GM12878 (cell line): ENCODE data around the gene PLEKHA7. TPM values are rescaled to one million over a fixed set of nuclear protein-coding genes. Genes with fewer than 3 reads are reported as not detected.

Source experiments
- BHLHE40 ChIP-seq, 2 experiments: fragments of 450-650 bp in 1 of 2; IDR thresholded peaks; 2 replicates each; pipeline ENCODE4 v1.6.1; 2011 to 2017; ENCODE audit warnings: low read depth in 2 of 2, borderline replicate concordance in 1 of 2, improper control_type of control experiment in 1 of 2, low read length in 1 of 2, mild to moderate bottlenecking in 1 of 2
- CEBPB ChIP-seq, 2 experiments: fragments of 150-350 bp in 1 of 2; IDR thresholded peaks; 2 replicates each; pipeline ENCODE4 v1.6.1; 2012 to 2014; ENCODE audit warnings: low read depth in 2 of 2, low read length in 2 of 2, borderline replicate concordance in 1 of 2, inconsistent platforms in 1 of 2
- CREM ChIP-seq: IDR thresholded peaks from 2 replicates; pipeline ENCODE4 v1.6.1; 2014; ENCODE audit warnings: antibody characterized with exemption, low read depth
- EED ChIP-seq: sonication (generic); IDR thresholded peaks from 2 replicates; pipeline ENCODE4 v1.6.1; 2016; ENCODE audit warnings: antibody characterized with exemption, low read depth
- EP300 ChIP-seq, 2 experiments: fragments of 150-350 bp in 1 of 2; IDR thresholded peaks; 2 replicates each; pipeline ENCODE4 v1.6.1; 2011 to 2012; ENCODE audit warnings: low read depth in 2 of 2, low read length in 2 of 2, borderline replicate concordance in 1 of 2, improper control_type of control experiment in 1 of 2, inconsistent platforms in 1 of 2; ENCODE audit not compliant: control insufficient read depth in 1 of 2
- HDAC2 ChIP-seq: fragments of 200-600 bp; sonication (generic); IDR thresholded peaks from 2 replicates; pipeline ENCODE4 v1.6.1; 2017
- IRF4 ChIP-seq: IDR thresholded peaks from 2 replicates; pipeline ENCODE4 v1.6.1; 2011; ENCODE audit warnings: low read depth, low read length
- JUNB ChIP-seq: IDR thresholded peaks from 2 replicates; pipeline ENCODE4 v1.6.1; 2016; ENCODE audit warnings: antibody characterized with exemption, mild to moderate bottlenecking
- KAT2A ChIP-seq: conservative IDR thresholded peaks from 2 replicates; pipeline ENCODE4 v1.6.1; 2011; ENCODE audit warnings: low read depth, low read length; ENCODE audit not compliant: control insufficient read depth
- MEF2A ChIP-seq: IDR thresholded peaks from 2 replicates; pipeline ENCODE4 v1.6.1; 2011; ENCODE audit warnings: low read depth, mild to moderate bottlenecking, low read length, moderate library complexity; ENCODE audit not compliant: insufficient read depth
- MTA3 ChIP-seq: IDR thresholded peaks from 2 replicates; pipeline ENCODE4 v1.6.1; 2012; ENCODE audit warnings: low read length, inconsistent platforms, borderline replicate concordance
- MYB ChIP-seq: fragments of 150-350 bp; IDR thresholded peaks from 2 replicates; pipeline ENCODE4 v1.6.1; 2014; ENCODE audit warnings: mild to moderate bottlenecking, low read depth, low read length, borderline replicate concordance
- POLR2AphosphoS2 ChIP-seq: IDR thresholded peaks from 2 replicates; pipeline ENCODE4 v1.6.1; 2011; ENCODE audit warnings: low read depth, mild to moderate bottlenecking, low read length, improper control_type of control experiment, moderate library complexity
- SMAD1 ChIP-seq: fragments of 450-650 bp; IDR thresholded peaks from 2 replicates; pipeline ENCODE4 v1.6.1; 2018; ENCODE audit warnings: mild to moderate bottlenecking, low read depth; ENCODE audit not compliant: partially characterized antibody
- ZNF217 ChIP-seq: fragments of 450-650 bp; IDR thresholded peaks from 2 replicates; pipeline ENCODE4 v1.6.1; 2017; ENCODE audit warnings: antibody characterized with exemption, mild to moderate bottlenecking
- ZNF274 ChIP-seq: IDR thresholded peaks from one replicate; pipeline ENCODE4 v1.8.0; 2011; ENCODE audit not compliant: insufficient read length, insufficient read depth
- polyA plus RNA-seq, 11 experiments: library from polyadenylated mRNA; depleted of rRNA in 4 of 11; unstranded in 6 of 11; stranded (reverse) in 5 of 11; fragments of >200 nt; fragmentation: Nextera tagmentation in 4 of 11; fragmentation: Illumina TruSeq in 1 of 11; extraction: Ambion mirVana in 4 of 11; extraction: Trizol in 1 of 11; gene quantifications; 1 replicate in 1 of 11; 2 replicates in 10 of 11; pipeline versions ENCODE4 v1.2.1 to v1.2.3, GENCODE V29; 2011 to 2016; ENCODE audit warnings: inconsistent platforms in 2 of 11, missing spikeins in 2 of 11, low read depth in 1 of 11
- total RNA-seq, 4 experiments: library from RNA; depleted of rRNA in 3 of 4; stranded (reverse); fragments of >200 nt in 3 of 4; fragmentation: Illumina TruSeq in 1 of 4; extraction: Trizol in 1 of 4; gene quantifications; 2 replicates each; pipeline versions ENCODE4 v1.2.1 to v1.2.3, GENCODE V29; 2013 to 2021
- TF ChIP-seq, protein P1 (sequence below): fragments of 450-650 bp; formaldehyde crosslinking; IDR thresholded peaks from 2 replicates; pipeline ENCODE4 v1.4.0; 2020; ENCODE audit warnings: mild to moderate bottlenecking, moderate library complexity
- TF ChIP-seq, protein P2 (sequence below): IDR thresholded peaks from 2 replicates; pipeline ENCODE4 v1.6.1; 2012; ENCODE audit warnings: low read depth, low read length, improper control_type of control experiment
- TF ChIP-seq, protein P3 (sequence below): IDR thresholded peaks from 2 replicates; pipeline ENCODE4 v1.6.1; 2011; ENCODE audit warnings: low read depth, low read length, improper control_type of control experiment, borderline replicate concordance
- TF ChIP-seq, protein P4 (sequence below), 3 experiments: IDR thresholded peaks in 2 of 3; conservative IDR thresholded peaks in 1 of 3; 2 replicates each; pipeline ENCODE4 v1.5.1; 2011; ENCODE audit warnings: low read depth in 3 of 3, low read length in 3 of 3, mild to moderate bottlenecking in 3 of 3, control low read depth in 2 of 3, moderate library complexity in 2 of 3, inconsistent platforms in 1 of 3, mixed read lengths in 1 of 3; ENCODE audit not compliant: control insufficient read depth in 2 of 3, insufficient read depth in 1 of 3; ENCODE audit errors: extremely low read depth in 1 of 3

The PLEKHA7 gene
- total and polyA plus RNA-seq, 10 of the 15 experiments (the other 5 are each of a cell fraction or from before 2014, with no cell fraction given) = 0.45 to 5.3 (median 2.1) TPM

DNA sequence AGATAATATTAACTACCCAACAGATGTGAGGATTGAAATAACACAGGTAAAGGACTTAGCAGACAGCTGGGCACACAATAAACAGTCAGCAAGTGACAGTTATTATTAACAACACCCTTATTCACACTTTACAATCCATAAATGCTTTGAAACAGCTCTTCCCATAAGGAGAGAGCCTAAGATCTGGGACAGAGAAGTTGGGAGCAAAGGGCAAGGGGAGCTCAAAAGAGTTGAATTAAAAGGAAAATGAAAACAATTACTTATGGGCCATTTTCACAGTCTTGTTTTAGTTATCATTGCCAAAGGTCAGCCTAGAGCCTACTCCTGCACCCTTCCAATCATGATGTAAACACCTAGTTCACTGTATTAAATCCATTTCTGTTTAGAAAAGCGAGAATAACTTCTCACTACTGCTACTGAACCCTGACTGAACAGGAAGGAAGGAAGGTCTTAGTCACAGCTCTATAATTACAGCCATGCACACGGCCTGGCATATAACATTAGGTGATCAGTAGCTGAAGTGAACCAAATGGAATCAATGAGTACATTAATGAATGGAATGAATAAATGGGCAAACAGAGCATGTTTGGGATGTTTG is 111.3 kb downstream of the PLEKHA7 start (continued):
- TF ChIP-seq, protein P1, sequence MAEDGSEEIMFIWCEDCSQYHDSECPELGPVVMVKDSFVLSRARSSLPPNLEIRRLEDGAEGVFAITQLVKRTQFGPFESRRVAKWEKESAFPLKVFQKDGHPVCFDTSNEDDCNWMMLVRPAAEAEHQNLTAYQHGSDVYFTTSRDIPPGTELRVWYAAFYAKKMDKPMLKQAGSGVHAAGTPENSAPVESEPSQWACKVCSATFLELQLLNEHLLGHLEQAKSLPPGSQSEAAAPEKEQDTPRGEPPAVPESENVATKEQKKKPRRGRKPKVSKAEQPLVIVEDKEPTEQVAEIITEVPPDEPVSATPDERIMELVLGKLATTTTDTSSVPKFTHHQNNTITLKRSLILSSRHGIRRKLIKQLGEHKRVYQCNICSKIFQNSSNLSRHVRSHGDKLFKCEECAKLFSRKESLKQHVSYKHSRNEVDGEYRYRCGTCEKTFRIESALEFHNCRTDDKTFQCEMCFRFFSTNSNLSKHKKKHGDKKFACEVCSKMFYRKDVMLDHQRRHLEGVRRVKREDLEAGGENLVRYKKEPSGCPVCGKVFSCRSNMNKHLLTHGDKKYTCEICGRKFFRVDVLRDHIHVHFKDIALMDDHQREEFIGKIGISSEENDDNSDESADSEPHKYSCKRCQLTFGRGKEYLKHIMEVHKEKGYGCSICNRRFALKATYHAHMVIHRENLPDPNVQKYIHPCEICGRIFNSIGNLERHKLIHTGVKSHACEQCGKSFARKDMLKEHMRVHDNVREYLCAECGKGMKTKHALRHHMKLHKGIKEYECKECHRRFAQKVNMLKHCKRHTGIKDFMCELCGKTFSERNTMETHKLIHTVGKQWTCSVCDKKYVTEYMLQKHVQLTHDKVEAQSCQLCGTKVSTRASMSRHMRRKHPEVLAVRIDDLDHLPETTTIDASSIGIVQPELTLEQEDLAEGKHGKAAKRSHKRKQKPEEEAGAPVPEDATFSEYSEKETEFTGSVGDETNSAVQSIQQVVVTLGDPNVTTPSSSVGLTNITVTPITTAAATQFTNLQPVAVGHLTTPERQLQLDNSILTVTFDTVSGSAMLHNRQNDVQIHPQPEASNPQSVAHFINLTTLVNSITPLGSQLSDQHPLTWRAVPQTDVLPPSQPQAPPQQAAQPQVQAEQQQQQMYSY (CRISPR knock-in tag) = no peak
- TF ChIP-seq, protein P2, sequence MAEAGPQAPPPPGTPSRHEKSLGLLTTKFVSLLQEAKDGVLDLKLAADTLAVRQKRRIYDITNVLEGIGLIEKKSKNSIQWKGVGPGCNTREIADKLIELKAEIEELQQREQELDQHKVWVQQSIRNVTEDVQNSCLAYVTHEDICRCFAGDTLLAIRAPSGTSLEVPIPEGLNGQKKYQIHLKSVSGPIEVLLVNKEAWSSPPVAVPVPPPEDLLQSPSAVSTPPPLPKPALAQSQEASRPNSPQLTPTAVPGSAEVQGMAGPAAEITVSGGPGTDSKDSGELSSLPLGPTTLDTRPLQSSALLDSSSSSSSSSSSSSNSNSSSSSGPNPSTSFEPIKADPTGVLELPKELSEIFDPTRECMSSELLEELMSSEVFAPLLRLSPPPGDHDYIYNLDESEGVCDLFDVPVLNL = no peak
- no peak for TF ChIP-seq BHLHE40 (IDR thresholded peaks at IDR 0.05; ENCODE audit: borderline replicate concordance in 1 of 2, low read depth in 2 of 2, low read length in 1 of 2)
- TF ChIP-seq ZNF217 = no peak
- no peak for TF ChIP-seq IRF4
- no peak for TF ChIP-seq KAT2A
- TF ChIP-seq MYB = no peak
- peak; percentile 75 for TF ChIP-seq JUNB
- peak; percentile 83 for TF ChIP-seq MEF2A
- no peak for TF ChIP-seq HDAC2
- no peak for TF ChIP-seq SMAD1
- TF ChIP-seq ZNF274 = no peak
- TF ChIP-seq, protein P3, sequence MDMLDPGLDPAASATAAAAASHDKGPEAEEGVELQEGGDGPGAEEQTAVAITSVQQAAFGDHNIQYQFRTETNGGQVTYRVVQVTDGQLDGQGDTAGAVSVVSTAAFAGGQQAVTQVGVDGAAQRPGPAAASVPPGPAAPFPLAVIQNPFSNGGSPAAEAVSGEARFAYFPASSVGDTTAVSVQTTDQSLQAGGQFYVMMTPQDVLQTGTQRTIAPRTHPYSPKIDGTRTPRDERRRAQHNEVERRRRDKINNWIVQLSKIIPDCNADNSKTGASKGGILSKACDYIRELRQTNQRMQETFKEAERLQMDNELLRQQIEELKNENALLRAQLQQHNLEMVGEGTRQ = no peak
- no peak for TF ChIP-seq EP300 (IDR thresholded peaks at IDR 0.05; ENCODE audit: borderline replicate concordance in 1 of 2, control insufficient read depth in 1 of 2, low read depth in 2 of 2, low read length in 2 of 2)
- TF ChIP-seq CEBPB (IDR thresholded peaks at IDR 0.05; ENCODE audit: borderline replicate concordance in 1 of 2, low read depth in 2 of 2, low read length in 2 of 2) = no peak
- peak; percentile 74 for TF ChIP-seq EED
- TF ChIP-seq POLR2AphosphoS2 = no peak
- peak; percentile 76; the same call in 1 of the 2 replicates for TF ChIP-seq CREM
- TF ChIP-seq, protein P4, sequence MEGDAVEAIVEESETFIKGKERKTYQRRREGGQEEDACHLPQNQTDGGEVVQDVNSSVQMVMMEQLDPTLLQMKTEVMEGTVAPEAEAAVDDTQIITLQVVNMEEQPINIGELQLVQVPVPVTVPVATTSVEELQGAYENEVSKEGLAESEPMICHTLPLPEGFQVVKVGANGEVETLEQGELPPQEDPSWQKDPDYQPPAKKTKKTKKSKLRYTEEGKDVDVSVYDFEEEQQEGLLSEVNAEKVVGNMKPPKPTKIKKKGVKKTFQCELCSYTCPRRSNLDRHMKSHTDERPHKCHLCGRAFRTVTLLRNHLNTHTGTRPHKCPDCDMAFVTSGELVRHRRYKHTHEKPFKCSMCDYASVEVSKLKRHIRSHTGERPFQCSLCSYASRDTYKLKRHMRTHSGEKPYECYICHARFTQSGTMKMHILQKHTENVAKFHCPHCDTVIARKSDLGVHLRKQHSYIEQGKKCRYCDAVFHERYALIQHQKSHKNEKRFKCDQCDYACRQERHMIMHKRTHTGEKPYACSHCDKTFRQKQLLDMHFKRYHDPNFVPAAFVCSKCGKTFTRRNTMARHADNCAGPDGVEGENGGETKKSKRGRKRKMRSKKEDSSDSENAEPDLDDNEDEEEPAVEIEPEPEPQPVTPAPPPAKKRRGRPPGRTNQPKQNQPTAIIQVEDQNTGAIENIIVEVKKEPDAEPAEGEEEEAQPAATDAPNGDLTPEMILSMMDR (IDR thresholded peaks at IDR 0.05 in 2 of 3, conservative IDR thresholded peaks at IDR 0.05 in 1 of 3; ENCODE audit: control insufficient read depth in 2 of 3, extremely low read depth in 1 of 3, insufficient read depth in 1 of 3, low read depth in 3 of 3, low read length in 3 of 3) = no peak
- no peak for TF ChIP-seq MTA3
